COLO668 (cell line): Measurements from ENCODE around the gene STK24.

Experiments used
- DNase-seq: peaks from one replicate; lab custom pipeline; 2025; ENCODE audit not compliant: unreplicated experiment; lab: John Stamatoyannopoulos, UW

The STK24 gene

DNA sequence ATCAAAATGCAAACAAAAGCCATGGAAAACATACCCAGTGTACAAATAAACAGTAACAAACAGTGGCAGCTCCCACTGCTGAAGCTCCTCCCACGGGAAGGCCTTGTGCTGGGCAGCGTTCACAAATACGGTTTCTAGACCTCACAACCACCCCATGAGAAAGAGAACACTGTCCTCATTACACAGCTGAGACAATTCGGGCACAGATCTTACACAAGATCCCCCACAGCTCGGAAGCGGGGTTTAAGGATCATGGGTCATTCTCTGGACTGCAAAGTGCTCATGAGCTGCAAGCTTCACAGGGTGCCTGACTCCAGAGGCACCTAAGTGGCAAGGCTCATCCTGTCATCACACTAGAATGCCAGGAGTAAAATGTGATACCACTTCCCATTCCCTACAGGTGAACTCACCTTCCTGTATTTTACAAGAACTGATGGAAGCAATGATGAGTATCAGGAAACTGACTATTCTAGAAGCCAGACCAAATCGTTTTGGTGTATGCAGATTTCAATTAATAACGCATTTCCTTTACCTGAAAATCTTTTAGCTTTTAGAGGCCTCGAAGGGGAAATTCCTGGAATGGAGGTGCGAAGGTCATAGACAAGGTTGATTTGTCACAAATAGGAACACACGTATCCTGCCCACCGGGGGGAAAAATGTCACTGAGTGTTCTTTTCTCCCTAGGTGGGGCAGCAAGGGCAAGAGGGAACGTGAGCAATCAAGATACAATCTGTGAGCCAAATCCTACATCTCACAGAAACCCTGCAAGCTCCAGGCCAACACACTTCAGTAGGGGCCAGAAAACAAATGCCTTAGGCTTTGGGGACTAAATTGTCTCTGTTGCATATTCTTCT is 41.2 kb downstream of the STK24 start:
- DNase-seq = no peak

- DNase-seq = no peak
Measured at GRCh38 chr13:98534821-98535220, 42.1 kb downstream of the STK24 start.

DNA sequence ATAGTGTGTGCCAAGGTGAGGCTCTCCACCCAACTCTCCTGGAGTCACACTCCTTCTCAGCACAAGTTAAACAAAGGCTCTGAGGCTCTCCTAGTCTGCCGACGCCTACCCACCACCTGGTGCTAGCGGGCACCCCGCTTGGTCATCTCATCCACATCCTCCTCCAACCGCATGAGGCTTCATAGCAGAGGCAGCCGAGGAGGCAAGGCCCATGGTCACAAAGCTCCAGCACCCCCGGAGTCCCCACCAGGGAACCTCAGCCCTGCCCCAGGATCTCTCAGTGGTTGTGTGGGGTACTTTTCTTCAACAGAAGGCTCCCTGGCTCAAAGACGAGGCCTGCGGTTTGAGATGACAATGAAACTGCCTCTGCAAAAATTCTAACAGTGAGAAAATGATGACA is 43.0 kb downstream of the STK24 start:
- no peak for DNase-seq

DNA sequence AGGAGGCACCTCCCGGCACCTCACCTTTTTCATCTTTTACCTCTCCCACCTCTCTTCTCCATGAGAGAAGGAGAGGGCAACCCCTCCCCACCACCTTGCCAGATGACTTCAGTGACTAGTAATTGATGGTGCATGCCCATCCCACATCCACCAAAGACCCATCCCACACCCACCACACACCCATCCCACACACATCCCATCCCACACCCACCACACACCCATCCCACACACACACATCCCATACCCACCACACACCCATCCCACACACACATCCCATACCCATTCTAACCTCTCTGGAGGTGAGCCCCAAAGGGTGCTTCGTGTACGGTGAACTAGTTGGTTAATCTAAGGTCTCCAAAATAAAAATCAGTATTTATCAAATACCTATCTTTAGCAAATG is 44.7 kb downstream of the STK24 start:
- DNase-seq = no peak

GRCh38 chr13:98530217-98530616 is 46.7 kb downstream of the STK24 start:
- DNase-seq = no peak

DNA sequence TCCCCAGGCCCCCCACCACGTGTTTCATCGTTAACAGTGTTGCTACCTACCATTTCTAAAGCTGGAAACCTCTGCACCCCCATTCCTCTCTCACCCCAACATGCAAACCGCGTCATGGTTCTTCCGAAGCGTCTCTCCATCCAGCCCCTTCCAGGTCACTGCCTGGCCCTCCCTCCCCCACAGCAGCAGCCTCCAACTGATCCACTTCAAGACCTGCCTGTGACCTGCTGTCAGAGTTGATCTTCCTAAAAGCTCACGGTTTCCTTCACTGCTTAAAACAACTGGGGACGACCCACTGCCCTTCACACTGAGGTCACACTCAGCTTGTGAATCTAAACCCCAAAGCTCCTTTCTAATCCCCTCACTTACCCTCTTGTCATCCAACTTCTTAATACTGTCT is 47.7 kb downstream of the STK24 start:
- DNase-seq = no peak

DNA sequence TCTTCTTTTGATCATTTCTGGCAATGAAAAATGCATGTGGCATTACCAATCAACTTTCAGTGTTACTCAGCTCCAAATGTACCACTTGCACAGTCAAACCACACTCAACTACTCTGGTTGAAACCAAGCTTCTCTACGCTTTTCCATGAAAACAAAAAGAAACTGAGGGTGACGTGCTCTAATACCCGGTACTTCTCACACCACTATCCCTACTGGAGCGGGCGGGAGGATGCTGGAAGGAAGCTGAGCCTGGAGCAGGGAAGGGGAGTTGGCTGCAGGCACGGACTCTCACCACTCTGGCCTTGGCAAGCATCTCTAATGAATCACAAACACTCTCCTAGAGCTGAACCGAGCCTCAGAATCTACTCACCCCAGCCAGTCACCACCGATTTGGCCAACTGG is 48.2 kb downstream of the STK24 start:
- DNase-seq = no peak

DNA sequence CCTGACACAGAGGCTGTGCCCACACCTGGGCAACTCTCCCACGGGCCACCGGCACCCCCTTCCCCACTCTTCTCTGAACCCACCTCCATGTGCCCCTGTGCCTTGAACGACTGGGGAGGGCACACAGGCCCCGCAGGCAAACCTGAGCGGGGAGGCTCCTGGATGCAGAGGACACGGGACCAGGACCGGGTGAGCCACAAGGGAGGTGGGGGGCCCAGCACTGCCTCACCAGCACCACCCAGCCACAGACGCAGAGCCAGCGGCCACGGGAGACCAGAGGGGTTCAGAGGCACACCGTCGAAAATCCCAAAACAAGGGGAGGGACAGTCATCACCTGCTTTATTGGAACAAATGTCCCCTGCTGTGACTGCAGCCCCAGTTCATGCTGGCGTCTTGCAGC is 49.4 kb downstream of the STK24 start:
- no peak for DNase-seq

DNA sequence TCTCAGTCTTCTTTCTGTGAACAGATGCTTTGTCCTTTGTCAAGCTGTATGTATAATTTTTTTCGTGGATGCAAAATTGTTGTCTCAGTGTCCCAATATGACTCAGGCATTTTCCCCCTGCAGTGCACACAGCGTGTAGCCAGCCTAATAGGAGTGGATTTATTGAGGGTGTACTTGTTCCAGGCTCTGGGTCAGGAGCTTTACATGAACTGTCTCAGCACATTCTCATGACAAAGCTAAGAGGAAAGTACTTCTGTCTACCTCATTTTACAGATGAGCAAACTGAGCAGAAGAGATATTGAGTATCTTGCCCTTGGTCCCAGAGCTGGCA is 50.8 kb downstream of the STK24 start:
- no peak for DNase-seq

GRCh38 chr13:98525456-98526181 is 51.3 kb downstream of the STK24 start:
- no peak for DNase-seq

- DNase-seq = no peak
Measured at GRCh38 chr13:98524793-98525192, 52.1 kb downstream of the STK24 start.

- DNase-seq = no peak
Measured at GRCh38 chr13:98524391-98524790, 52.5 kb downstream of the STK24 start.

- DNase-seq = no peak
Measured at GRCh38 chr13:98523455-98524102, 53.3 kb downstream of the STK24 start.

- no peak for DNase-seq
Measured at GRCh38 chr13:98522371-98522770, 54.5 kb downstream of the STK24 start.

GRCh38 chr13:98521461-98522247 is 55.3 kb downstream of the STK24 start:
- no peak for DNase-seq

GRCh38 chr13:98520674-98521449 is 56.0 kb downstream of the STK24 start:
- DNase-seq = no peak

- DNase-seq = no peak
Measured at GRCh38 chr13:98519976-98520375, 56.9 kb downstream of the STK24 start.

DNA sequence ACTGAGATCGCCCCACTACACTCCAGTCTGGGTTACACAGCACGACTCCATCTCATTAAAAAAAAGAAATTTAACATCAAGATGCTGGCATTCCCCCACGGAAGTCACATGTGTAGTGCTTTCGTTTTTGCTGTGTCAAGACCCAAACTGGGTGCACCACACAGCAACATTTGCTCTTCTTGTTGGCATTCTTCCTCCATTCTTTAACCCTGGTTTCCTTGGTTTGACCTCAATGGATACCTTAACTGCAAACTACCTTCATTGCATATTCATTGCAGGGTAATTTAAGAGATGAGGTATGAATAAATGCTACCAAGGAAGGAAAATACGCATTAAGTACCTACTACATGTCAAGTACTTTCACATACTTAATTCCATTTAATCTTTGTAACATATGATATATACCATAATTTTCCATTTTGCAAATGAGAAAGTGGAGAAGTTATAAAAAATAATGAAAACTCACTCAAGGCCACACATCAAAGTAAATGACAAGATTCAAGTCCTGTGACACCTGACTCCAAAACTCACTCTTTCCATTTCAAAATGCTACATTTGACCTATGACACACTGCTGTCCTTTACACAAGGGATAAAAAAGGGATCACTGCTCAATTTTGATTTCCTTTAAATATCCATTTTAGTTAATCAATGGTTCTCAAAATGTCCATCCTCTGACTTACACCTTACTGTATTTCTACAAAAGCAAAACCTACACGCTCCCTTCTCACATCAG is 59.2 kb downstream of the STK24 start:
- no peak for DNase-seq

- DNase-seq = no peak
Measured at GRCh38 chr13:98515818-98516465, 61.0 kb downstream of the STK24 start.
